HepG2 (cell line): ENCODE results near the gene YWHAB. TPM values are rescaled to one million over a fixed set of nuclear protein-coding genes. Genes with fewer than 3 reads are reported as not detected.

Experiments
- CEBPB ChIP-seq: IDR thresholded peaks from 2 replicates; pipeline ENCODE4 v1.6.1; 2011; ENCODE audit warnings: low read depth, low read length, improper control_type of control experiment, borderline replicate concordance
- CHD4 ChIP-seq: fragments of 200-600 bp; sonication (generic); IDR thresholded peaks from 2 replicates; pipeline ENCODE4 v1.7.0; 2017; ENCODE audit warnings: mild to moderate bottlenecking, low read length, borderline replicate concordance
- HDAC1 ChIP-seq: sonication (generic); formaldehyde crosslinking; IDR thresholded peaks from 2 replicates; pipeline ENCODE4 v1.5.1; 2020; ENCODE audit warnings: mild to moderate bottlenecking, missing genetic modification reagents
- HDAC2 ChIP-seq: sonication (generic); formaldehyde crosslinking; IDR thresholded peaks from 2 replicates; pipeline ENCODE4 v1.4.0; 2020; ENCODE audit warnings: missing genetic modification reagents
- HNRNPH1 ChIP-seq: fragments of 200-400 bp; formaldehyde crosslinking; optimal IDR thresholded peaks from 2 replicates; pipeline ENCODE3; 2017; ENCODE audit warnings: mild to moderate bottlenecking, low read depth, low read length
- MBNL3 ChIP-seq: fragments of 250-450 bp; sonication (Bioruptor Pico); conservative IDR thresholded peaks from 2 replicates; pipeline ENCODE4 v1.8.0; 2022; ENCODE audit warnings: mild to moderate bottlenecking, inconsistent platforms
- MTF1 ChIP-seq: sonication (generic); formaldehyde crosslinking; IDR thresholded peaks from 2 replicates; pipeline ENCODE4 v1.5.0; 2020; ENCODE audit warnings: missing genetic modification reagents
- PCBP1 ChIP-seq: fragments of 200-400 bp; formaldehyde crosslinking; IDR thresholded peaks from 2 replicates; pipeline ENCODE4 v1.6.1; 2017; ENCODE audit warnings: mild to moderate bottlenecking, low read depth, low read length, borderline replicate concordance
- POLR2A ChIP-seq, 2 experiments: IDR thresholded peaks; 2 replicates each; pipeline ENCODE4 v1.6.1; 2011; ENCODE audit warnings: low read depth in 2 of 2, low read length in 2 of 2, mild to moderate bottlenecking in 1 of 2, moderate library complexity in 1 of 2; ENCODE audit not compliant: insufficient read depth in 1 of 2
- RARG ChIP-seq: sonication (generic); formaldehyde crosslinking; IDR thresholded peaks from 2 replicates; pipeline ENCODE4 v1.4.0; 2020; ENCODE audit warnings: low read depth, mild to moderate bottlenecking, missing genetic modification reagents
- RFX5 ChIP-seq: IDR thresholded peaks from 2 replicates; pipeline ENCODE4 v1.6.1; 2011; ENCODE audit warnings: low read depth, low read length, improper control_type of control experiment
- SALL2 ChIP-seq: sonication (generic); formaldehyde crosslinking; IDR thresholded peaks from 2 replicates; pipeline ENCODE4 v1.8.1; 2023; ENCODE audit warnings: mild to moderate bottlenecking, missing genetic modification reagents, inconsistent platforms
- SRF ChIP-seq: IDR thresholded peaks from 2 replicates; pipeline ENCODE4 v1.6.1; 2011; ENCODE audit warnings: mild to moderate bottlenecking, low read depth, low read length, moderate library complexity
- SYNCRIP ChIP-seq: fragments of 200-400 bp; formaldehyde crosslinking; IDR thresholded peaks from 2 replicates; pipeline ENCODE4 v1.6.1; 2018; ENCODE audit warnings: mild to moderate bottlenecking, low read depth, low read length; ENCODE audit not compliant: insufficient read depth
- TEAD2 ChIP-seq: sonication (generic); formaldehyde crosslinking; IDR thresholded peaks from 2 replicates; pipeline ENCODE4 v1.9.0; 2021; ENCODE audit warnings: missing genetic modification reagents
- THAP11 ChIP-seq: IDR thresholded peaks from 2 replicates; pipeline ENCODE4 v1.6.1; 2016; ENCODE audit warnings: missing biosample characterization, missing genetic modification reagents
- ZHX2 ChIP-seq, 2 experiments: sonication (generic) in 1 of 2; formaldehyde crosslinking in 1 of 2; IDR thresholded peaks; 2 replicates each; pipeline versions ENCODE4 v1.6.1 to v1.9.0; 2014 to 2022; ENCODE audit warnings: antibody characterized with exemption in 1 of 2, borderline replicate concordance in 1 of 2, inconsistent platforms in 1 of 2, low read depth in 1 of 2, missing genetic modification reagents in 1 of 2
- ZNF234 ChIP-seq: sonication (generic); formaldehyde crosslinking; conservative IDR thresholded peaks from 2 replicates; pipeline ENCODE4 v1.5.1; 2020; ENCODE audit warnings: mild to moderate bottlenecking, missing genetic modification reagents
- ZNF317 ChIP-seq: sonication (generic); formaldehyde crosslinking; IDR thresholded peaks from 2 replicates; pipeline ENCODE4 v1.5.0; 2020; ENCODE audit warnings: mild to moderate bottlenecking, missing genetic modification reagents
- ZNF33B ChIP-seq: sonication (generic); formaldehyde crosslinking; IDR thresholded peaks from 2 replicates; pipeline ENCODE4 v1.5.1; 2020; ENCODE audit warnings: mild to moderate bottlenecking, missing genetic modification reagents
- ZNF431 ChIP-seq: sonication (generic); formaldehyde crosslinking; IDR thresholded peaks from 2 replicates; pipeline ENCODE4 v1.9.0; 2022; ENCODE audit warnings: missing genetic modification reagents, low read depth, mild to moderate bottlenecking, borderline replicate concordance
- ZNF451 ChIP-seq: sonication (generic); formaldehyde crosslinking; IDR thresholded peaks from 2 replicates; pipeline ENCODE4 v1.5.0; 2020; ENCODE audit warnings: mild to moderate bottlenecking, missing genetic modification reagents
- ZNF503 ChIP-seq: sonication (generic); formaldehyde crosslinking; IDR thresholded peaks from 2 replicates; pipeline ENCODE4 v1.4.0; 2020; ENCODE audit warnings: missing genetic modification reagents
- ZNF781 ChIP-seq: sonication (generic); formaldehyde crosslinking; IDR thresholded peaks from 2 replicates; pipeline ENCODE4 v1.5.1; 2020; ENCODE audit warnings: borderline replicate concordance, mild to moderate bottlenecking, missing genetic modification reagents; ENCODE audit errors: not compliant biosample characterization
- polyA plus RNA-seq, 8 experiments: library from polyadenylated mRNA; depleted of rRNA in 3 of 8; stranded (reverse) in 7 of 8; unstranded in 1 of 8; fragments of >200 nt; fragmentation: Illumina TruSeq in 4 of 8; extraction: Trizol in 4 of 8; gene quantifications; 2 replicates each; pipeline versions ENCODE4 v1.2.1 to v1.2.3, GENCODE V29; 2011 to 2016; ENCODE audit warnings: low read depth in 4 of 8, missing spikeins in 1 of 8, mixed read lengths in 1 of 8; ENCODE audit not compliant: insufficient read depth in 1 of 8
- total RNA-seq, 5 experiments: library from RNA; depleted of rRNA; stranded (reverse); fragments of >200 nt; fragmentation: Illumina TruSeq; extraction: Trizol; gene quantifications; 2 replicates each; pipeline ENCODE4 v1.2.3, GENCODE V29; 2016; ENCODE audit warnings: low read depth in 1 of 5

The YWHAB gene
- total and polyA plus RNA-seq, 2 of the 13 experiments (the other 11 are each of a cell fraction or from before 2014, with no cell fraction given) = 77.2 to 121 TPM

GRCh38 chr20:44911264-44911921 lies 25.9 kb downstream of the YWHAB start (continued):
- no peak for TF ChIP-seq ZHX2 (IDR thresholded peaks at IDR 0.05; ENCODE audit: low read depth)
- TF ChIP-seq ZHX2 (CRISPR knock-in tag; IDR thresholded peaks at IDR 0.05; ENCODE audit: borderline replicate concordance) = peak; percentile 59; the same call in 1 of the 2 replicates
- TF ChIP-seq SRF = peak; percentile 57; the same call in 1 of the 2 replicates
- TF ChIP-seq RFX5 = peak; percentile 48; the same call in 1 of the 2 replicates
- TF ChIP-seq ZNF781 (CRISPR knock-in tag) = no peak
- peak; percentile 84 for TF ChIP-seq HNRNPH1
- peak; percentile 67 for TF ChIP-seq ZNF503 (CRISPR knock-in tag)
- no peak for TF ChIP-seq TEAD2 (CRISPR knock-in tag)
- TF ChIP-seq HDAC1 (CRISPR knock-in tag) = peak; percentile 88; the same call in 1 of the 2 replicates
- TF ChIP-seq PCBP1 = 0 out of 2 replicates have a peak, but pooled peaks have one; percentile 68
- TF ChIP-seq POLR2A (IDR thresholded peaks at IDR 0.05; ENCODE audit: insufficient read depth in 1 of 2, low read depth in 2 of 2, low read length in 2 of 2) = peak; percentile 66 to 70; a peak in 2 of 4 replicates
- TF ChIP-seq SYNCRIP = no peak
- no peak for TF ChIP-seq RARG
- TF ChIP-seq THAP11 (CRISPR knock-in tag) = peak; percentile 67
- peak; percentile 54 for TF ChIP-seq CEBPB
- no peak for TF ChIP-seq ZNF431 (CRISPR knock-in tag)
- peak; percentile 89 for TF ChIP-seq HDAC2 (CRISPR knock-in tag)
- no peak for TF ChIP-seq CHD4
- no peak for TF ChIP-seq ZNF33B (CRISPR knock-in tag)
- TF ChIP-seq ZNF317 = peak; percentile 77; the same call in 1 of the 2 replicates
- TF ChIP-seq SALL2 (CRISPR knock-in tag) = peak; percentile 91
- no peak for TF ChIP-seq MTF1 (CRISPR knock-in tag)
- TF ChIP-seq ZNF451 (CRISPR knock-in tag) = peak; percentile 65; the same call in 1 of the 2 replicates
- TF ChIP-seq ZNF234 = no peak
- no peak for TF ChIP-seq MBNL3 (CRISPR knock-in tag)
